Measurements from ENCODE around the gene ISM1. TPM values are rescaled to one million over a fixed set of nuclear protein-coding genes. Genes with fewer than 3 reads are reported as not detected.

Gene ISM1
- total RNA-seq, 1 donor from 2014 or later, result 0.36 TPM

DNA sequence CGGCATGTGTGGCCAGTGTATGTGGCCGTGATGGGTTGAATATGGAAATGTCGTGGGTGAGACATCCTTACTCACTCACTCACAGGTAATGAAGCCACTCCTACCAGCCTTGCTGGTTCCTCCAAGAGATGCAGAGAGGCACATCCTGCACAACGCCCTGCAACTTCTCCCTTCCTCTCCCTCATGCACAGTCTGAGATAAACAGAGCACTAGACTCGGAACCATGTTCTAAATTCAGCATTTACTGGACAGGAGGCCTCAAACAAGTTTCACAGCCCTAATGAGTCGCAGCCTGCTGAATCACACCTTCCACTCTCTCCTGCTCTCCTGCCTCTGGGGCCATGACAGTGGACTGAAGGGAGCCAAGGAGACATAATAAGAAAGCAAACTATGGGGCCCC is 91.2 kb downstream of the ISM1 start:
- Mint-ChIP-seq H3K4me1 (ENCODE audit: low read depth) (no peaks in the 10 kb centered on the region), H3K27ac (no peak overlapping the region), H3K9me3 (ENCODE audit: low read depth) (peaks cover 13% of the 10 kb centered on the region), H3K27me3 (no peaks in the 10 kb centered on the region), H3K36me3 (ENCODE audit: insufficient read depth) (peaks cover 1% of the 10 kb centered on the region), H3K4me3 (ENCODE audit: low read depth) (no peak overlapping the region)
- TF ChIP-seq, protein P1, sequence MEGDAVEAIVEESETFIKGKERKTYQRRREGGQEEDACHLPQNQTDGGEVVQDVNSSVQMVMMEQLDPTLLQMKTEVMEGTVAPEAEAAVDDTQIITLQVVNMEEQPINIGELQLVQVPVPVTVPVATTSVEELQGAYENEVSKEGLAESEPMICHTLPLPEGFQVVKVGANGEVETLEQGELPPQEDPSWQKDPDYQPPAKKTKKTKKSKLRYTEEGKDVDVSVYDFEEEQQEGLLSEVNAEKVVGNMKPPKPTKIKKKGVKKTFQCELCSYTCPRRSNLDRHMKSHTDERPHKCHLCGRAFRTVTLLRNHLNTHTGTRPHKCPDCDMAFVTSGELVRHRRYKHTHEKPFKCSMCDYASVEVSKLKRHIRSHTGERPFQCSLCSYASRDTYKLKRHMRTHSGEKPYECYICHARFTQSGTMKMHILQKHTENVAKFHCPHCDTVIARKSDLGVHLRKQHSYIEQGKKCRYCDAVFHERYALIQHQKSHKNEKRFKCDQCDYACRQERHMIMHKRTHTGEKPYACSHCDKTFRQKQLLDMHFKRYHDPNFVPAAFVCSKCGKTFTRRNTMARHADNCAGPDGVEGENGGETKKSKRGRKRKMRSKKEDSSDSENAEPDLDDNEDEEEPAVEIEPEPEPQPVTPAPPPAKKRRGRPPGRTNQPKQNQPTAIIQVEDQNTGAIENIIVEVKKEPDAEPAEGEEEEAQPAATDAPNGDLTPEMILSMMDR (IDR thresholded peaks at IDR 0.05; ENCODE audit: unreplicated experiment), result no peak
- no peak for DNase-seq (ENCODE audit: low spot score, unreplicated experiment)

DNA sequence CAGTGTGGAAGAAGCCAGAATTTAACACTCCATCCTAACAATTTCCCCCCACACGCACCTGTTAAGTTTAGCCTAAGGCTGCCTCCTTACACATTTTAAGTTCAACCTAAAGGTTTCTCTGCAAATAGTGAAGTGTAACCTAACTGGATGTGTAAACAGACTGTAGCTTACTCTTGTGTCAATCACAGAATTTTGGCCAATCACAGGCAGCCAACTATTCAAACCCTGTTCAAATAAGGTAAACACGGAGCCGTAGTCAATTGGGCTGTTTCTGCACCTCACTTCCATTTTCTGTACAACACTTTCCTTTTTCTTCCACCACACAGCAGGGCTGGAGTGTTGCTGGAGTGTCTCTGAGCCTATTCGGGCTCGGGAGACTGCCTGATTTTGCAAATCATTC is 92.1 kb downstream of the ISM1 start:
- Mint-ChIP-seq H3K36me3 (ENCODE audit: insufficient read depth) (peaks cover 1% of the 10 kb centered on the region), H3K9me3 (ENCODE audit: low read depth) (peaks cover 18% of the 10 kb centered on the region), H3K4me1 (ENCODE audit: low read depth) (no peaks in the 10 kb centered on the region), H3K27me3 (no peaks in the 10 kb centered on the region), H3K27ac (no peak overlapping the region), H3K4me3 (ENCODE audit: low read depth) (no peak overlapping the region)
- TF ChIP-seq, protein P1 (IDR thresholded peaks at IDR 0.05; ENCODE audit: unreplicated experiment), result no peak
- no peak for DNase-seq (ENCODE audit: low spot score, unreplicated experiment)

GRCh38 chr20:13317439-13317838 is 96.4 kb downstream of the ISM1 start:
- H3K36me3 Mint-ChIP-seq (ENCODE audit: insufficient read depth), result peaks cover 1% of the 10 kb centered on the region
- H3K4me1 Mint-ChIP-seq (ENCODE audit: low read depth), result no peaks in the 10 kb centered on the region
- no peak overlapping the region for H3K27ac Mint-ChIP-seq
- H3K27me3 Mint-ChIP-seq, result peaks cover 4% of the 10 kb centered on the region
- no peak overlapping the region for H3K4me3 Mint-ChIP-seq (ENCODE audit: low read depth)
- TF ChIP-seq, protein P1 (IDR thresholded peaks at IDR 0.05; ENCODE audit: unreplicated experiment), result no peak
- peaks cover 23% of the 10 kb centered on the region for H3K9me3 Mint-ChIP-seq (ENCODE audit: low read depth)
- DNase-seq (ENCODE audit: low spot score, unreplicated experiment), result no peak

DNA sequence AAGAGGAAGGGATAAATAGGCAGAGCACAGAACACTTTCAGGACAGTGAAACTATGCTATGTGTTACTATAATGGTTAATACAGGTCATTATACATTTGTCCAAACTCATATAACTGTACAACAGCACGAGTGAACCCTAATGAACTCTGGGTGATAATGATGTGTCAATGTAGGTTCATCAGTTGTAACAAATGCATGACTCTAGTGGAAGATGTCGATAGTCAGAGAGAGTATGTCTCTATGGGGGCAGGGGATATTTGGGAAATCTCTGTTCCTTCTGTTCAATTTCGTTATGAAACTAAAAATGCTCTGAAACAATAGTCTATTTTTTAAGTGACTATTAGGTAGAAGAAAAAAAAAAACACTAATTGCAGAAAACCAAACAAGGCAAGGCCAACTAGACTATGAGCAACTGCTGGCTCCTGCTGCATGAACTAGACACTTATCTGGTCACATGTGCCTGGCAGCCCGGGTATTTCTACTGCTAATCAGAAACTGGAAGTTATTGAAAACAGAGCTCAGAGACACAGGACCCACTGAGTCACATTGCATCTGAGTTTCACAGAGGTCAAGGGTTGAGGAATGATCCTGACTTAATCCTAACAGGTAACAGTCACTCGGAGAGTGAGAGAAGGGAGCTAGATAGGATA is 97.9 kb downstream of the ISM1 start:
- no peak for DNase-seq (ENCODE audit: low spot score, unreplicated experiment)
- Mint-ChIP-seq H3K4me3 (ENCODE audit: low read depth) (no peak overlapping the region), H3K27me3 (peaks cover 9% of the 10 kb centered on the region), H3K4me1 (ENCODE audit: low read depth) (no peaks in the 10 kb centered on the region), H3K27ac (no peak overlapping the region), H3K9me3 (ENCODE audit: low read depth) (peaks cover 23% of the 10 kb centered on the region), H3K36me3 (ENCODE audit: insufficient read depth) (peaks cover 1% of the 10 kb centered on the region)
- TF ChIP-seq, protein P1 (IDR thresholded peaks at IDR 0.05; ENCODE audit: unreplicated experiment), result no peak

DNA sequence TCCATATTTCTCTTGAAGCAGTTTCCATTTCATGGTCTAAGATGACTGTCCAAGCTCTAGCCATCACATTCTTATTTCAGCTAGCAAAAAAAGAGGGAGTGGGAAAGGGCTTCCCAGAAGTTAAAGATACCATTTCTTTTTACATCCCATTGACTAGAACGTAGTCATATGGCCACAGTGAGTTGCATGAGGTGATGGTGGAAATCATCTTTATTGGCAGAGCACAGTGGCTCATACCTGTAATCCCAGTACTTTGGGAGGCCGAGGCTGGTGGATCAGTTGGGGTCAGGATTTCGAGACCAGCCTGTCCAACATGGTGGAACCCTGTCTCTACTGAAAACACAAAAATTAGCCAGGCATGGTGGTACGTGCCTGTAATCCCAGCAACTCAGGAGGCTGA is 99.6 kb downstream of the ISM1 start:
- H3K27ac Mint-ChIP-seq, result no peak overlapping the region
- TF ChIP-seq, protein P1 (IDR thresholded peaks at IDR 0.05; ENCODE audit: unreplicated experiment), result no peak
- H3K9me3 Mint-ChIP-seq (ENCODE audit: low read depth), result peaks cover 23% of the 10 kb centered on the region
- H3K4me3 Mint-ChIP-seq (ENCODE audit: low read depth), result no peak overlapping the region
- H3K27me3 Mint-ChIP-seq, result peaks cover 14% of the 10 kb centered on the region
- no peaks in the 10 kb centered on the region for H3K4me1 Mint-ChIP-seq (ENCODE audit: low read depth)
- DNase-seq (ENCODE audit: low spot score, unreplicated experiment), result no peak
- peaks cover 1% of the 10 kb centered on the region for H3K36me3 Mint-ChIP-seq (ENCODE audit: insufficient read depth)

Measured in progenitor cell of endocrine pancreas (in vitro differentiated cells).